ENCODE results near the gene HELT.
"Not testable (repeated sequence)": the region's sequence is repeated elsewhere in the genome, so short reads cannot be mapped to it uniquely, and the experiment has no call there.

The HELT gene, protein sequence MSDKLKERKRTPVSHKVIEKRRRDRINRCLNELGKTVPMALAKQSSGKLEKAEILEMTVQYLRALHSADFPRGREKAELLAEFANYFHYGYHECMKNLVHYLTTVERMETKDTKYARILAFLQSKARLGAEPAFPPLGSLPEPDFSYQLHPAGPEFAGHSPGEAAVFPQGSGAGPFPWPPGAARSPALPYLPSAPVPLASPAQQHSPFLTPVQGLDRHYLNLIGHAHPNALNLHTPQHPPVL

DNA sequence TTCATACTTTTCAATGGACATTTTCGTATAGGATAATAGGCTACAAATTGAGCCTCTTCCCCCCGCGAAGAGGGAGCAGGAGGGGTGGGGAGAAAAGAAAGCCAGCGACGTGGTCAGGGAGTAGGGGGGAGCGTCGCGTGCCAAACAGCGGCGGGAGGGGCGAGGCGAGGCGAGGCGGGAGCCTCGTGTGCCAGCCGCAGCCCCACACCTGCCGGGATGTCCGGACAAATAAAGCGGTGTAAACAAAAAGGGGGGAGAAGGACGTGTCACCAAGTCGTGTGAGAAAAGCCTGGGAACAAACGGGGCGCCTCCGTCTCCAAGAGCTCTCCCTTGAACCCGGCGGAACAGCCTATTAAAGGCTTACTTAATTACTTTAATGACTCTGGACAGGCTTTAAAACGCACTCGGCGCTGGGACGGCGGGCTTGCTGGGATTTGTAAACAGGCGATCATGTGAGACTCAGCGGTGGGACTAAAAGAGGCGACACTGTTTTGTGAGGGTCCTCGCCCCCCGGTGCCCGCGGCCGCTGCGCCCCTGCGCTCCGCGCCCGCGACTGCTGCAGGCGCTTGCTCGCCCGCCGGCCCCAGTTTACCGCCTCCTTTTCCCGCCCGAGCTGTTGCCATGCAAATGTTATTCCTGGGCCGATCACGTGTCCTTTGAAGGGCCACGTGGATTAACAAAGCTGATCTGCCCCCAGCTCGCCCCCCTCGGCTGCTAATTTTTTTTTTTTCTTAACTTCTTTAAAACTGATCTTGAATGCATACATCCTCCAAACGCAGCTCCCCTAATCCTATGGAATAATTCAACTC lies at the start of gene HELT:
Gene HELT, plus strand, starts transcription at position 527 of the 809 bp plus-strand sequence. CDS start 439 bp downstream, outside the sequence.
- H3K27ac Mint-ChIP-seq, result no peak within 1 kb of the TSS
- intact Hi-C loops (cut with micrococcal nuclease), result no loop called here
- no peaks in the 10 kb centered on the region for H3K36me3 Mint-ChIP-seq (ENCODE audit: low read depth)
- no peak within 1 kb of the TSS for H3K4me3 Mint-ChIP-seq
- H3K27me3 Mint-ChIP-seq, result peaks cover 96% of the 10 kb centered on the region
- H3K4me1 Mint-ChIP-seq (ENCODE audit: low read depth), result peaks cover 5% of the 10 kb centered on the region
- H3K9me3 Mint-ChIP-seq, result no peaks in the 10 kb centered on the region

- Mint-ChIP-seq H3K4me3 (no peak overlapping the region), H3K9me3 (peaks cover 25% of the 10 kb centered on the region), H3K27me3 (no peaks in the 10 kb centered on the region), H3K4me1 (ENCODE audit: low read depth) (peaks cover 15% of the 10 kb centered on the region), H3K27ac (no peak overlapping the region), H3K36me3 (ENCODE audit: low read depth) (peaks cover 6% of the 10 kb centered on the region)
- intact Hi-C loops (cut with micrococcal nuclease), result no loop called here
Measured at GRCh38 chr4:184968784-184969201, 49.5 kb upstream of the HELT start.

DNA sequence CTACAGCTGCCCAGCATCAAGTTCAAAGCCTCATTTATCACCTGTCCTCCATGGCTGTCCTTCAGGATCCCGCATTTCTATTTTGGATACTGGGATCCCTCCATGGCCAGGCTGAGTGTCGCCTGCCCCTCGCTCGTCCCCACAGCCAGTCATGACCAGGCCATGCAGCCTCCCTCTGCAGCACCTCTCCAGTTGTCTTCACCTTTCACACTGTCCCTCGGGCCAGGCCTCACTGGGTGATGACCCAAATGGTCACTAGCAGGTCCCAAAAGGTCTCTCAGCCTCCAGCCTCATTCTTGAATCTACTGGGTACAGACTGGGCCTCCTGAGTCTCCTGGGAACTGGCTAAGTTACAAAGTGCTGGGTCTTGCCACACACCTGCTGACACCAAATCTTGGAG lies 48.7 kb upstream of the HELT start:
- no peak overlapping the region for H3K27ac Mint-ChIP-seq
- intact Hi-C loops (cut with micrococcal nuclease), result no loop called here

DNA sequence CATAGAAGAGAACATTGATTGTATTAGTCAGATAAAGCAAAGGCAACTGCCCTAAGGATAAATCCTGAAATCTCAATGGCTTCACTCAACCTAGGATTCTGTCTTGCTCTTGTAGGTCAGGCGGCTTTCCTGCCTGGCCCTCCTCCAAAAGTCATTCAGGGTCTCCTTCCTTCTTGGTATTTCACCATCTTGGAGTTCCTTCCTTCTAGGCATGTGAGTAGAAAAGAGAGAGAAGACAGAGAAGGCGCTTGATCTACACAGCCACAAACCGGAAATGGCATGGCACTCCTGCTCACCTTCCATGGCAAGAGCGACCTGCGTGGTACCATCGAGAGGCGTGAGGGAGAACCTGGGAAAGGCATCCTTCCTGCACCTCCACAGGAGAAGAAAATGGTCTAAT lies 45.3 kb upstream of the HELT start:
- Mint-ChIP-seq H3K4me3 (no peak overlapping the region), H3K27me3 (no peaks in the 10 kb centered on the region), H3K4me1 (ENCODE audit: low read depth) (peaks cover 11% of the 10 kb centered on the region), H3K27ac (no peak overlapping the region), H3K36me3 (ENCODE audit: low read depth) (peaks cover 6% of the 10 kb centered on the region), H3K9me3 (peaks cover 25% of the 10 kb centered on the region)
- intact Hi-C loops (cut with micrococcal nuclease), result no loop called here

More for the DNA sequence above, 48.7 kb upstream of the HELT start:
- peaks cover 25% of the 10 kb centered on the region for H3K9me3 Mint-ChIP-seq
- H3K27me3 Mint-ChIP-seq, result no peaks in the 10 kb centered on the region
- peaks cover 15% of the 10 kb centered on the region for H3K4me1 Mint-ChIP-seq (ENCODE audit: low read depth)
- no peak overlapping the region for H3K4me3 Mint-ChIP-seq
- peaks cover 6% of the 10 kb centered on the region for H3K36me3 Mint-ChIP-seq (ENCODE audit: low read depth)

GRCh38 chr4:184976348-184976747 lies 41.9 kb upstream of the HELT start:
- intact Hi-C loops (cut with micrococcal nuclease), result not testable (repeated sequence)

GRCh38 chr4:184977747-184978146 lies 40.5 kb upstream of the HELT start:
- Mint-ChIP-seq H3K4me1 (ENCODE audit: low read depth) (peaks cover 15% of the 10 kb centered on the region), H3K4me3 (no peak overlapping the region), H3K36me3 (ENCODE audit: low read depth) (no peaks in the 10 kb centered on the region), H3K9me3 (no peaks in the 10 kb centered on the region), H3K27ac (no peak overlapping the region), H3K27me3 (peaks cover 3% of the 10 kb centered on the region)
- intact Hi-C loops (cut with micrococcal nuclease), result no loop called here

More at GRCh38 chr4:184976348-184976747, 41.9 kb upstream of the HELT start:
- not testable (repeated sequence) for H3K27ac Mint-ChIP-seq; H3K36me3 Mint-ChIP-seq (ENCODE audit: low read depth); H3K4me3 Mint-ChIP-seq; H3K27me3 Mint-ChIP-seq
- Mint-ChIP-seq H3K4me1 (ENCODE audit: low read depth) (peaks cover 19% of the 10 kb centered on the region), H3K9me3 (peaks cover 12% of the 10 kb centered on the region)

- intact Hi-C loops (cut with micrococcal nuclease), result no loop called here
- Mint-ChIP-seq H3K4me3 (no peak overlapping the region), H3K4me1 (ENCODE audit: low read depth) (peaks cover 10% of the 10 kb centered on the region), H3K27me3 (peaks cover 7% of the 10 kb centered on the region), H3K36me3 (ENCODE audit: low read depth) (no peaks in the 10 kb centered on the region), H3K9me3 (no peaks in the 10 kb centered on the region), H3K27ac (no peak overlapping the region)
Measured at GRCh38 chr4:184978211-184978610, 40.1 kb upstream of the HELT start.

- Mint-ChIP-seq H3K9me3 (no peaks in the 10 kb centered on the region), H3K4me1 (ENCODE audit: low read depth) (peaks cover 9% of the 10 kb centered on the region), H3K27me3 (peaks cover 7% of the 10 kb centered on the region), H3K36me3 (ENCODE audit: low read depth) (no peaks in the 10 kb centered on the region), H3K4me3 (no peak overlapping the region), H3K27ac (no peak overlapping the region)
- intact Hi-C loops (cut with micrococcal nuclease), result loop anchor here (10.0 kb wide), 1 partner anchor 185 kb away; no protein-coding TSS in a partner anchor
Measured at GRCh38 chr4:184979461-184980124, 38.7 kb upstream of the HELT start.

- peaks cover 9% of the 10 kb centered on the region for H3K4me1 Mint-ChIP-seq (ENCODE audit: low read depth)
- H3K9me3 Mint-ChIP-seq, result no peaks in the 10 kb centered on the region
- no peak overlapping the region for H3K27ac Mint-ChIP-seq
- no peaks in the 10 kb centered on the region for H3K36me3 Mint-ChIP-seq (ENCODE audit: low read depth)
- intact Hi-C loops (cut with micrococcal nuclease), result loop anchor here (10.0 kb wide), 1 partner anchor 185 kb away; no protein-coding TSS in a partner anchor
- H3K27me3 Mint-ChIP-seq, result peaks cover 7% of the 10 kb centered on the region
- H3K4me3 Mint-ChIP-seq, result no peak overlapping the region
Measured at GRCh38 chr4:184980261-184980660, 38.0 kb upstream of the HELT start.

GRCh38 chr4:184983672-184984356 lies 34.5 kb upstream of the HELT start:
- intact Hi-C loops (cut with micrococcal nuclease), result loop anchor here (10.0 kb wide), 1 partner anchor 189 kb away; no protein-coding TSS in a partner anchor
- H3K27ac Mint-ChIP-seq, result no peak overlapping the region
- no peak overlapping the region for H3K4me3 Mint-ChIP-seq
- H3K4me1 Mint-ChIP-seq (ENCODE audit: low read depth), result peaks cover 9% of the 10 kb centered on the region
- H3K36me3 Mint-ChIP-seq (ENCODE audit: low read depth), result no peaks in the 10 kb centered on the region
- peaks cover 7% of the 10 kb centered on the region for H3K27me3 Mint-ChIP-seq
- H3K9me3 Mint-ChIP-seq, result no peaks in the 10 kb centered on the region

- Mint-ChIP-seq H3K27me3 (peaks cover 7% of the 10 kb centered on the region), H3K9me3 (no peaks in the 10 kb centered on the region), H3K4me3 (no peak overlapping the region), H3K27ac (no peak overlapping the region), H3K4me1 (ENCODE audit: low read depth) (no peaks in the 10 kb centered on the region), H3K36me3 (ENCODE audit: low read depth) (no peaks in the 10 kb centered on the region)
- intact Hi-C loops (cut with micrococcal nuclease), result loop anchor here (10.0 kb wide), 1 partner anchor 193 kb away; no protein-coding TSS in a partner anchor
Measured at GRCh38 chr4:184987493-184988031, 30.7 kb upstream of the HELT start.

- peaks cover 3% of the 10 kb centered on the region for H3K27me3 Mint-ChIP-seq
- no peak overlapping the region for H3K4me3 Mint-ChIP-seq
- no peak overlapping the region for H3K27ac Mint-ChIP-seq
- no peaks in the 10 kb centered on the region for H3K4me1 Mint-ChIP-seq (ENCODE audit: low read depth)
- H3K36me3 Mint-ChIP-seq (ENCODE audit: low read depth), result no peaks in the 10 kb centered on the region
- H3K9me3 Mint-ChIP-seq, result no peaks in the 10 kb centered on the region
- intact Hi-C loops (cut with micrococcal nuclease), result loop anchor here (10.0 kb wide), 1 partner anchor 194 kb away; no protein-coding TSS in a partner anchor
Measured at GRCh38 chr4:184988611-184989010, 29.7 kb upstream of the HELT start.

- H3K4me1 Mint-ChIP-seq (ENCODE audit: low read depth); H3K4me3 Mint-ChIP-seq; H3K9me3 Mint-ChIP-seq; H3K36me3 Mint-ChIP-seq (ENCODE audit: low read depth); H3K27ac Mint-ChIP-seq; H3K27me3 Mint-ChIP-seq: not testable (repeated sequence)
- intact Hi-C loops (cut with micrococcal nuclease), result loop anchor here (10.0 kb wide), 1 partner anchor 194 kb away; no protein-coding TSS in a partner anchor
Measured at GRCh38 chr4:184989283-184989682, 29.0 kb upstream of the HELT start.

Data from dendritic cell treated with granulocyte-macrophage colony-stimulating factor and Interleukin-4, amounts not matched to agents 40 ng/mL and 50 ng/mL, for 4 days (primary cell).